Epithelial cell of proximal tubule (primary cell): Measurements from ENCODE around the gene TARS3. TPM values are rescaled to one million over a fixed set of nuclear protein-coding genes. Genes with fewer than 3 reads are reported as not detected.
"Not testable (repeated sequence)": the region's sequence is repeated elsewhere in the genome, so short reads cannot be mapped to it uniquely, and the experiment has no call there.

ENCODE experiments used
- DNase-seq: peaks from one replicate; pipeline ENCODE4 v3.0.0-alpha.2; 2011; ENCODE audit warnings: low read depth
- H3K4me3 ChIP-seq: 2 replicates; pipeline ENCODE4 v1.5.1; 2011; ENCODE audit warnings: low read depth, mild to moderate bottlenecking, low read length
- total RNA-seq: library from RNA; depleted of rRNA; stranded (reverse); fragments of >200 nt; gene quantifications from 2 replicates; pipeline ENCODE4 v1.2.3, GENCODE V29; 2015
- TF ChIP-seq, protein P1 (sequence below): conservative IDR thresholded peaks from 2 replicates; pipeline ENCODE4 v1.5.1; 2012; ENCODE audit warnings: low read depth, mild to moderate bottlenecking, low read length

Gene TARS3
- total RNA-seq, result 9.5 and 9.9 TPM in 2 replicates

DNA sequence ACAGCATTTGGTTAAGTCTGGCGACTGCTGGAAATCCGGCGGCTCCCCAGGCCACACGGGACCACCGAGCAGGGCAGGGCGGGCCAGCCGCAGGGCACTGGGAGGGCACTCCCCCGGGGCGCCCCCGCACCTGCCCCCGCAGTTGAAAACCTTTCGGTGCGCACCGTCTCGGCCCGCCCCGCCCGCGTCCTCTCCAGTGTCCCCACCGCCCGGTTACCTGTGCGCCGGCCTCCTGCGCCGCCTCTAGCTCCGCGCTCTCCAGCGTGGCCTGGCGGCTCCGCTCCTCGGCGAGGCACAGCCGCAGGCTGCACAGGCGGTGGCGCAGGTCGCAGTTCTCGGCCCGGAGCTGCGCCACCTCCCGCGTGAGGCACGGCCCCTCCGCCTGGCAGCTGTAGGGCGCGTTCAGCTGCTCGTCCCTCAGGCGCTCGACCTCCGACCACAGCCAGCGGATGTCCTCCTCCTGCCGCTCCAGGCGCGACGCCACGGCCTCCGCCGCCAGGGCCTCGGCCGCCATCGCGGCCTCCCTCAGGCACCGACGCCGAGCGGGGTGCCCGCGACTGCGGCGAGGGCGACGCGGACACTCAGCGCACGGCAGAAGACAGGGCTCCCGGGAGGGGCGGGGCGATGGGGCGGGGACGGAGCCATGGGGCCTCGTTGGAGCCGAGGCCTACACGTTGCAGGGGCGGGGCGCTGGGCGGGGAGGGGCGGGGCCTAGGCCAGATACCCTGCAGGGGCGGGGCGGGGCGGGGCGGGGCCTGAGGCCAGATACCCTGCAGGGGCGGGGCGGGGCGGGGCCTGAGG, at the start of gene TARS3:
TSS of gene TARS3 (minus strand) at position 600 of the 801 bp plus-strand sequence. CDS start at position 514, 86 bp downstream.
- TF ChIP-seq, protein P1, sequence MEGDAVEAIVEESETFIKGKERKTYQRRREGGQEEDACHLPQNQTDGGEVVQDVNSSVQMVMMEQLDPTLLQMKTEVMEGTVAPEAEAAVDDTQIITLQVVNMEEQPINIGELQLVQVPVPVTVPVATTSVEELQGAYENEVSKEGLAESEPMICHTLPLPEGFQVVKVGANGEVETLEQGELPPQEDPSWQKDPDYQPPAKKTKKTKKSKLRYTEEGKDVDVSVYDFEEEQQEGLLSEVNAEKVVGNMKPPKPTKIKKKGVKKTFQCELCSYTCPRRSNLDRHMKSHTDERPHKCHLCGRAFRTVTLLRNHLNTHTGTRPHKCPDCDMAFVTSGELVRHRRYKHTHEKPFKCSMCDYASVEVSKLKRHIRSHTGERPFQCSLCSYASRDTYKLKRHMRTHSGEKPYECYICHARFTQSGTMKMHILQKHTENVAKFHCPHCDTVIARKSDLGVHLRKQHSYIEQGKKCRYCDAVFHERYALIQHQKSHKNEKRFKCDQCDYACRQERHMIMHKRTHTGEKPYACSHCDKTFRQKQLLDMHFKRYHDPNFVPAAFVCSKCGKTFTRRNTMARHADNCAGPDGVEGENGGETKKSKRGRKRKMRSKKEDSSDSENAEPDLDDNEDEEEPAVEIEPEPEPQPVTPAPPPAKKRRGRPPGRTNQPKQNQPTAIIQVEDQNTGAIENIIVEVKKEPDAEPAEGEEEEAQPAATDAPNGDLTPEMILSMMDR, result no peak
- peak within 1 kb of the TSS; percentile 75 for H3K4me3 ChIP-seq
- no peak for DNase-seq

DNA sequence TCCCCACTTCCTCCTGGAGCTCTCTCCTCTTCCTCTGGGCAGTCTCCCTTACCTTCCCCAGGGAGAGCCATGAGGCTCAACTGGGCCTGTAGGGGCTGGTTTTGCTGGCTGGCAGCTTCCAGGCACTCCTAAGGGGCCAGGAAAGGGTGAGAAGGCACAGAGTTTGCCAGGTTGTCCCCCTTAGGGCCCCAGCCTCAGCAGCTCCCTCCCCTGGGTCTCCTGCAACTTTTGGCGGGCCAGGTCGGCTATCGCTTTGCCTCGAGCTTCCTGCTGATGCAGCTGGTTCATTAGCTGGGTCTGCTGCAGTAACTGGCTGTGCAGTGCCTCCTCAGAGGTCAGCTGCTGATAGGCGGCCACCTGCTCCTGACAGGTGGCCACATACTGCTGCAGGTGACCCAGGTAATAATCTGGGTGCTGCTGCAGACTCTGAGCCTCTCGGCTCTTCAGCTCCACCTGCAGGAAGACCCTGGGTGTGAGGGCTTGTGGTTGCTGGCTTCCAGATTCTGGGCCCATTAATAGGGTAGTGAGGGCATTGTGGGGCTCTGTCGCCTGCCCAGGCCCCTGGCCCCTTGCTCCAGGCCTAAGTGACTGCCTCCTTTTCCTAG, 49.3 kb upstream of the TARS3 start:
- no peak overlapping the region for H3K4me3 ChIP-seq
- TF ChIP-seq, protein P1, result peak; percentile 47
- DNase-seq, result no peak

DNA sequence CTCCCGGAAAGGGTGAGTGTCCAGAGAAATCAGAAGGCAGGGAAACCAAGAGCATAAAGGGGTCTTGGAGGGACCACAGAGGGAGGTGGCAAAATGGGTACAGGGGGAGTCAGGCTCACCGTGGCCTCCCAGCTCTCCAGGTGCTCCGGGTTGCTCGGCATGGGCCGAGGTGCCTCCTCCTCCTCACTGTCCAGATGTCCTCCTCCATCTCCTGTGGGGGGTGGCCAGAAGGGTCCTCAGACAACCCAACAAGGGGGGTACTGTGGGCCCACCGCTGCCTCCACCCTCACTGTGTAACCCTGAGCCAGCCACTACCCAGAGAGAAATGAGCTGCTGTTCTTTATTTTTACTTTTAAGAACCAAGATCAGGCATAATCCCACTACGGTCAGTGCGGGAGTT, 48.6 kb upstream of the TARS3 start:
- TF ChIP-seq, protein P1, result no peak
- no peak for DNase-seq
- H3K4me3 ChIP-seq, result no peak overlapping the region

DNA sequence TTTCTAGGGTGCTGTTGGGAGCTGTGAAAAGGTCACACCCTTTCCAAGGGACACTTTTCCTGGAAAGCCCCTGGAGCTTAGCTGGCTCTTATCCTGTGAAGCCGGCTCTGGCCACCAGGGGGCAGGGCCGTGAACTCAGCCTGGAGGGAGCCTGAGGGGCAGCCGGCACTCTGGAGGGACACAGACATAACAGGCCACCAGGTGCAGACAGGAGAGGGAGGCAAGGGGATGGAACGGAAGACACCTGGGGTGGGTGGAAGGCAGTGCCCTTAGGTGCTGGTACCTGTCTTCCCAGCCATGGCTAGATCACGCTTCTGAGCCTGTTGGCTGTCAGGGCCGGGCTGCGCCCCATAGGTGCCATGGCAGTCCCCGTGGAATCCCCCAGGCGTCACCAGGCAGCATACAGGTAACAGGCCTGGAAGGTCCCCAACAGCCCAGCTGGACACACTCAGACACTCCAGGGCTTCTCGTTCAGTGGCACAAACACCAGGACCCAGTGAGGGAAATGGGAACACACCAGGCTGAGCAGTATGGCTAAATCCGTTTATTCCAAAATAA, 42.9 kb upstream of the TARS3 start:
- not testable (repeated sequence) for DNase-seq, H3K4me3 ChIP-seq
- TF ChIP-seq, protein P1, result peak; percentile 13

DNA sequence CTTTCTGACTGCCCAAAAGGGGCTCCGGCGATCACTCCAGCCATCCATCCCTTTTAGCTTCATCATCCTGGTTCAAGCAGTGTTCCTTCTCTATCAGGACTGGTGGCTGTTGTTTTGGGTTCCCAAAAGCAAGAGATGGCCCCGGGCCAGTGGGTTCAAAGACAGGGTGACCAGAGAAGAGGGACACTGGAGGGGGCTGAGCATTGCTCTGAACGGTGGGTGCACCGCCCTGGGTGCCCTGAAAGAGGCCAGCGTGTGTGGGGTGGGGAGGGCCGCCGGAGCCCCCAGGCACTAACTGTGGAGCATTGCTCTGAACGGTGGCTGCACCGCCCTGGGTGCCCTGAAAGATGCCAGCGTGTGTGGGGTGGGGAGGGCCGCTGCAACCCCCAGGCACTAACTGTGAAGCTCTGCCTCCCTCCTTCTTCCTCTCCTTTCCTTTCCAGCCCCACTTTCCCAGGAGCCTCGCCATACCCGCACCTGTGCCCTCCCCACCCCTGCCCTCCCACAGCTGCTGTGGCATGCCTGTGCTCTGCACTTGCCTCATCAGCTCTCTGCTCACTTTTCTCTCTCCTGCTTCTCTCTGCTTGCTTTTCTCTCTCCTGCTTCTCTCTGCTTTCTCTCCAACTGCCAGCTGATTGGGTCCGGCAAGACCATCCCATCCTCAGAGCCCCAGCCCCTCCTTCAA, 41.6 kb upstream of the TARS3 start:
- no peak overlapping the region for H3K4me3 ChIP-seq
- TF ChIP-seq, protein P1, result no peak
- no peak for DNase-seq

DNA sequence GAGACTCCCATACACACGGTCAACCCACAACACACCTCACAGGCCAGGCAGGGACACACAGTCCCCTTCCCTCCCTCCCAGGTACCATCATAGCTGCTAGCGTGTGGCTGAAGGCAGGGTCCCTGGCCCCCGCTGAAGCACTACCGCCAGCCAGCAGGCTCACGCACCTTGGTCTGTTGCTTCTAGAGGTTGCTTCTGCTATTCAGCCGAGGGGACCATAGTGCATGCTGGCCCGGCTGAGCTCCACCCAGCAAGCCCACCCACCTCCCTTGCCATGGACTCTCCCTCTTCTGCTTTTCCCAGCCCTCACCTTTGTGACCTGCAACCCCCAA, 41.0 kb upstream of the TARS3 start:
- H3K4me3 ChIP-seq, DNase-seq: not testable (repeated sequence)

DNA sequence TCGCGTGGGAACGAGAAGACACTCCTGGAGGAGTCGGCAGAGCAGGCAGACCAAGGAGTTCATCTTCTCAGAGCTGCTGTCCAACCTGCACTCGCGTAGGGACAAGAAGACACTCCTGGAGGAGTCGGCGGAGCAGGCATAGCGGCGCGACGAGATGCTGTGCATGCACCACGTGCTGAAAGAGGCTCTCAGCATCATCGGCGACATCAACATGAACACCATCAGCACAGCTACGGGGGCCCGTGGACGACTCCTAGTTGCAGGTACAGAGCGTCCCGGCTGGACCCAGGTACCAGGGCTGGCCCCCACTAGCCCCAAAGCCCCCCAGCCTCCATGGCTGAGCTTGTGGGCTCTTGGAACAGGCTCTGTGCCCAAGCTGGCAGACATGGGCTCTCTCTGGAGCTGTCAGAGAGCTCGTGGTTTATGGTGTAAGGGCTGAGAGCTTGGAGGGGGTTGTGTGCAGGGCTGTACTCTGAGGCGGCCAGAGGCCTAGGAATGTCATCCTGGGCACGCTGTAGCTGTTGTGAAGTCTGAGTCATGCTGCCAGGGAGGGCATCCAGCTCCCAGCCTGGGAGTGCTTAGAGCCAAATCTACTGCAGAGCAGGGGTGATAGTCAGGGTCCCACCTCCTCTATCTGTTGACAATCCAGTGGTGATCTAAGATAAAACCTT, 40.5 kb upstream of the TARS3 start:
- not testable (repeated sequence) for H3K4me3 ChIP-seq, DNase-seq

DNA sequence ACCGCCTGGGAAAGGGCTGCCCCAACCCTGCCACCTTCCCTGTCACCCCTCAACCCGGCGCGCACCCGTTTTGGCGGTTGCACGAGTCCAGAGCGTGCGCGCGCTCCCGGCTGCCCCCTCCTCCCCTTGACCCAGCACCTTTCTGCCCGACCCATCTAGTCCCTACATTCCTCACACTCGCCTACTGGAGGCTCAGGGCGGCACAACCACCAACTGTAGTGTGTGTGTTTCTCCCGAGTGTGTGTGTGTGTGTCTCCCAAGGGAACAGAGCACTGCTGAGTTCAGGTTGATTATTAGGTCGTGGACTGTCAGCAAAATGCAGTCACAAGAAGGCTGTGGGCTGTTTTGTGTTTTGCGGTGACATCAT, 22.4 kb upstream of the TARS3 start:
- H3K4me3 ChIP-seq, DNase-seq: not testable (repeated sequence)

DNA sequence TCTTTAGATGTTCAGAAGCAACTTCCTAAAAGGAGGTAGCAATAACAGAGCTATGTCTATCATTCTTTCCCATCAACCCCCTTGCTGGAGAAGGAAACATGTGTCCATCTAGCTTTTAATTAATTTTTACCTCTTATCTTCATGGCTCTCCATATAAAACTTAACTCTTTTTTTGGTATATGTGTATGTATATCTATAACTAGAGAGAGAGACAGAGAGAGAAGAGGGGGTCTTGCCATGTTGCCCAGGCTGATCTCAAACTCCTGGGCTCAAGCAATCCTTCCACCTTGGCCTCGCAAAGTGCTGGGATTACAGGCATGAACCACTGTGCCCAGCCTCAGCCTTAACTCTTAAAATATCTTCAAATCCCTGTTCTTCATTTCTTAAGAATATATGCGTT, 10.6 kb upstream of the TARS3 start:
- not testable (repeated sequence) for H3K4me3 ChIP-seq, DNase-seq
